OCI-LY3 (cell line): ENCODE results near the gene IFRD2.

Experiments used
- H2AFZ ChIP-seq: fragments of 200-600, 300-600 bp; shearing (Covaris generic); 2 replicates; pipeline ENCODE4 v1.6.0; 2014; ENCODE audit warnings: antibody characterized with exemption, low read depth, low read length
- H3K27ac ChIP-seq: fragments of 200-600, 300-600 bp; sonication (generic); 2 replicates; pipeline ENCODE4 v1.5.1; 2014; ENCODE audit warnings: mild to moderate bottlenecking, low read length, moderate library complexity, mixed read lengths
- H3K27me3 ChIP-seq: fragments of 200-600, 300-600 bp; sonication (generic); 2 replicates; pipeline ENCODE4 v1.6.1; 2014; ENCODE audit warnings: low read depth, low read length, mixed read lengths
- H3K36me3 ChIP-seq: fragments of 200-600, 300-600 bp; sonication (generic); replicated peaks from 2 replicates; pipeline ENCODE3; 2014; ENCODE audit warnings: low read depth, low read length, mixed read lengths
- H3K4me1 ChIP-seq: fragments of 300-600, 200-600 bp; sonication (generic); 2 replicates; pipeline ENCODE4 v1.6.1; 2014; ENCODE audit warnings: low read length, mixed read lengths
- H3K4me2 ChIP-seq: fragments of 200-600, 300-600 bp; sonication (generic); 2 replicates; pipeline ENCODE4 v1.6.1; 2014; ENCODE audit warnings: low read length, mixed read lengths
- H3K4me3 ChIP-seq: fragments of 300-600, 200-600 bp; sonication (generic); 2 replicates; pipeline ENCODE4 v1.5.1; 2014; ENCODE audit warnings: antibody characterized with exemption, mild to moderate bottlenecking, low read length, moderate library complexity
- H3K79me2 ChIP-seq: fragments of 300-600, 200-600 bp; shearing (Covaris generic); 2 replicates; pipeline ENCODE4 v1.6.1; 2014; ENCODE audit warnings: mild to moderate bottlenecking, low read length, mixed read lengths
- H3K9ac ChIP-seq: fragments of 300-600, 200-600 bp; shearing (Covaris generic); 2 replicates; pipeline ENCODE4 v1.6.0; 2014; ENCODE audit warnings: mild to moderate bottlenecking, low read length, moderate library complexity
- H3K9me3 ChIP-seq: fragments of 200-600, 300-600 bp; shearing (Covaris generic); 2 replicates; pipeline ENCODE4 v1.6.1; 2014; ENCODE audit warnings: low read length, mixed read lengths; ENCODE audit not compliant: insufficient read depth
- H4K20me1 ChIP-seq: fragments of 200-600, 300-600 bp; sonication (generic); 2 replicates; pipeline ENCODE4 v1.6.1; 2016; ENCODE audit warnings: low read length, mixed read lengths; ENCODE audit not compliant: insufficient read depth
- CTCF ChIP-seq: fragments of 200-600, 300-600 bp; sonication (generic); IDR thresholded peaks from 2 replicates; pipeline ENCODE4 v1.5.1; 2014; ENCODE audit warnings: antibody characterized with exemption, low read length, low read depth
- EZH2phosphoT487 ChIP-seq: fragments of 200-600 bp; shearing (Covaris generic); IDR thresholded peaks from 2 replicates; pipeline ENCODE4 v1.6.1; 2018; ENCODE audit warnings: antibody characterized with exemption, mixed run types, low read depth

The IFRD2 gene

GRCh38 chr3:50260027-50260941 is 31.9 kb downstream of the IFRD2 start:
- Histone ChIP-seq H3K4me3 (peak overlapping the region; percentile 86), H3K9ac (peak overlapping the region; percentile 83), H3K9me3 (0 out of 2 replicates have a peak, but pooled peaks cover 6% of the 10 kb centered on the region), H2AFZ (peak overlapping the region; percentile 27; the same call in 1 of the 2 replicates), H3K27me3 (no peaks in the 10 kb centered on the region), H3K4me1 (peaks cover 13% of the 10 kb centered on the region), H3K36me3 (peaks cover 35% of the 10 kb centered on the region), H3K27ac (peak overlapping the region; percentile 28), H4K20me1 (0 out of 2 replicates have a peak, but pooled peaks cover 2% of the 10 kb centered on the region), H3K4me2 (peak overlapping the region; percentile 96), H3K79me2 (no peaks in the 10 kb centered on the region)
- peak; percentile 87 for TF ChIP-seq CTCF
- no peak for TF ChIP-seq EZH2phosphoT487

GRCh38 chr3:50259432-50260026 is 32.7 kb downstream of the IFRD2 start:
- Histone ChIP-seq H3K27ac (no peak overlapping the region), H3K4me3 (peak overlapping the region; percentile 86), H3K79me2 (no peaks in the 10 kb centered on the region), H2AFZ (no peak overlapping the region), H3K4me1 (peaks cover 13% of the 10 kb centered on the region), H3K9ac (peak overlapping the region; percentile 21; the same call in 1 of the 2 replicates), H3K36me3 (peaks cover 42% of the 10 kb centered on the region), H3K9me3 (0 out of 2 replicates have a peak, but pooled peaks cover 6% of the 10 kb centered on the region), H3K4me2 (peak overlapping the region; percentile 96), H4K20me1 (peaks cover 9% of the 10 kb centered on the region; the same call in 1 of the 2 replicates), H3K27me3 (no peaks in the 10 kb centered on the region)
- TF ChIP-seq CTCF, result no peak
- no peak for TF ChIP-seq EZH2phosphoT487

DNA sequence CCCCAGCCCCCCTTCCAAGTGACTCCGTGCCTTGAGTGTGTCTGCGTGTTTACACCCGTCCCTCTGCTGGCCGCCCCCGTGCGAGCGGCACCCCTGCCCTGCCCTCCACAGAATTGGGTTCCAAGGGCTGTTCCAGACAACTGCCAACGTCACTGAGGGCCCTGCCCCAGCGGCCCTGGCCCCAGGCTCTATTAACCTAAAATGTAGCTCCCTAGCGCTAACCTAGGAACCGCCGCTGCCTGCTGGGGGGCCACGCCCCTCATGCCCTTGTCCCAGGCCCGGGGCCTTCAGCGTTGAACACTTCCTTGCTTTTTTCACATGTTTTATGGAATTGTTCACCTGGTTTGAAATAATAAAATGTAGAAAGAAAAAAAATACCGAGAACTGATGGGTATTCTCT is 33.2 kb downstream of the IFRD2 start:
- Histone ChIP-seq H3K4me3 (no peak overlapping the region), H4K20me1 (peaks cover 11% of the 10 kb centered on the region), H3K36me3 (peaks cover 46% of the 10 kb centered on the region), H3K79me2 (no peaks in the 10 kb centered on the region), H3K4me2 (no peak overlapping the region), H3K27me3 (no peaks in the 10 kb centered on the region), H3K27ac (no peak overlapping the region), H3K9ac (no peak overlapping the region), H3K9me3 (0 out of 2 replicates have a peak, but pooled peaks cover 6% of the 10 kb centered on the region), H3K4me1 (peaks cover 13% of the 10 kb centered on the region), H2AFZ (no peak overlapping the region)
- TF ChIP-seq EZH2phosphoT487 (no peak), CTCF (no peak)

DNA sequence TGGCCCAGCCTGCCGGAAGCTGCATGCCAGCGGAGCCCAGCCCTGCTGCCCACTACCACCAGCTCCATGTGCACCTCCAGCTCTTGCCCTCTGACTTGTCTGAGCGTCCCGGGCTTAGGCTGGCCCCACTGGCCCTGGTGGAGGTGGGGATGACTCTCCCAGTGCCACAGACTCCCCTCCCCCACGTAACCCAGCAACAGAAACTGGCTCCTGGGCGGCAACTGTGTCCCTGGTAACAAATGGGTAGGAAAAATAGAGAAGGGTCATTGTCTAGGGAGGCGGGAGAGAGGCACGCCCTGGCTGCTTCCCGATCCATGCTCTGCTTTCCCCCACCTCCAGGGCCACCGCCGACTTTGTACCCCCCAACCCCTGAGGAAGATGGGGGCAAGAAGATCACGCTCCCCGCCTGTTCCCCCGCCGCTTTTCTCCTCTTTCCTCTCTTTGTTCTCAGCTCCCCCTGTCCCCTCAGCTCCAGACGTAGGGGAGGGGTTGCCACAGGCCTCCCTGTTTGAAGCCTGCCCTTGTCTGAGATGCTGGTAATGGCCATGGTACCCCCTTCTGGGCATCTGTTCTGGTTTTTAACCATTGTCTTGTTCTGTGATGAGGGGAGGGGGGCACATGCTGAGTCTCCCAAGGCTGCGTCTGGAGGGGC is 34.1 kb downstream of the IFRD2 start:
- H3K79me2 ChIP-seq, result no peaks in the 10 kb centered on the region
- peaks cover 52% of the 10 kb centered on the region for H3K36me3 ChIP-seq
- H3K27ac ChIP-seq, result no peak overlapping the region
- peaks cover 13% of the 10 kb centered on the region for H3K4me1 ChIP-seq
- H3K9ac ChIP-seq, result no peak overlapping the region
- no peak for TF ChIP-seq EZH2phosphoT487
- TF ChIP-seq CTCF, result no peak
- peaks cover 12% of the 10 kb centered on the region for H4K20me1 ChIP-seq
- 0 out of 2 replicates have a peak, but pooled peaks cover 6% of the 10 kb centered on the region for H3K9me3 ChIP-seq
- H3K4me3 ChIP-seq, result no peak overlapping the region
- no peak overlapping the region for H3K4me2 ChIP-seq
- H3K27me3 ChIP-seq, result no peaks in the 10 kb centered on the region
- no peak overlapping the region for H2AFZ ChIP-seq
